Measurements from ENCODE around the gene SALL1.

GRCh38 chr16:51181503-51181811 is 30.4 kb upstream of the SALL1 start:
- TF ChIP-seq CTCF (IDR thresholded peaks at IDR 0.05; ENCODE audit: low read depth, low read length, poor library complexity, severe bottlenecking) (no peak), EZH2phosphoT487 (IDR thresholded peaks at IDR 0.05; ENCODE audit: borderline replicate concordance, low read length) (no peak)
